Left kidney (tissue), 8 donors: ENCODE measurements around the gene RAB32. TPM values are rescaled to one million over a fixed set of nuclear protein-coding genes. Genes with fewer than 3 reads are reported as not detected.
"Not testable (repeated sequence)": the region's sequence is repeated elsewhere in the genome, so short reads cannot be mapped to it uniquely, and the experiment has no call there.

Experiments used
- DNase-seq: peaks from one replicate; pipeline ENCODE4 v3.0.0-alpha.2; 2013
- long read RNA-seq, 8 donors: transcript quantifications; one replicate each; lab custom pipeline, GENCODE V29; 2026
- polyA plus RNA-seq: library from polyadenylated mRNA; unstranded; fragments of 120-200 nt; gene quantifications from one replicate; pipeline ENCODE4 v1.2.1, GENCODE V29; 2013; ENCODE audit not compliant: insufficient read length

Gene RAB32
- polyA plus RNA-seq = 25.4 TPM
- long read RNA-seq, donor 1, transcript RAB32-201 (3 exons, 1,217 nt) = major isoform, 28 of 28 reads
- long read RNA-seq, donor 1, partial matches to known transcripts = 0 of 28 reads
- long read RNA-seq, donor 1, other reads (novel, unspliced or antisense) = 0 of 28 reads
- long read RNA-seq, donor 2, transcript RAB32-201 (3 exons, 1,217 nt) = major isoform, 17 of 17 reads
- long read RNA-seq, donor 2, partial matches to known transcripts = 0 of 17 reads
- long read RNA-seq, donor 2, other reads (novel, unspliced or antisense) = 0 of 17 reads
- long read RNA-seq, donor 3, transcript RAB32-201 (3 exons, 1,217 nt) = major isoform, 19 of 19 reads
- long read RNA-seq, donor 3, partial matches to known transcripts = 0 of 19 reads
- long read RNA-seq, donor 3, other reads (novel, unspliced or antisense) = 0 of 19 reads
- long read RNA-seq, donor 4, partial matches to known transcripts = 9 of 9 reads
- long read RNA-seq, donor 4, other reads (novel, unspliced or antisense) = 0 of 9 reads
- long read RNA-seq, donor 5, transcript RAB32-201 (3 exons, 1,217 nt) = major isoform, 43 of 82 reads
- long read RNA-seq, donor 5, partial matches to known transcripts = 39 of 82 reads
- long read RNA-seq, donor 5, other reads (novel, unspliced or antisense) = 0 of 82 reads
- long read RNA-seq, donor 6, transcript RAB32-201 (3 exons, 1,217 nt) = major isoform, 35 of 62 reads
- long read RNA-seq, donor 6, partial matches to known transcripts = 27 of 62 reads
- long read RNA-seq, donor 6, other reads (novel, unspliced or antisense) = 0 of 62 reads
- long read RNA-seq, donor 7, transcript RAB32-201 (3 exons, 1,217 nt) = major isoform, 36 of 59 reads
- long read RNA-seq, donor 7, partial matches to known transcripts = 23 of 59 reads
- long read RNA-seq, donor 7, other reads (novel, unspliced or antisense) = 0 of 59 reads
- long read RNA-seq, donor 8, transcript RAB32-201 (3 exons, 1,217 nt) = major isoform, 12 of 12 reads
- long read RNA-seq, donor 8, partial matches to known transcripts = 0 of 12 reads
- long read RNA-seq, donor 8, other reads (novel, unspliced or antisense) = 0 of 12 reads

- peak; percentile 80 for DNase-seq
These were observed at the start of gene RAB32 for GRCh38 chr6:146543211-146543939. TSS of gene RAB32 (plus strand) at chr6:146543833. CDS start at chr6:146543872, 39 bp downstream.

GRCh38 chr6:146498309-146498708 is 45.3 kb upstream of the RAB32 start:
- DNase-seq = no peak

GRCh38 chr6:146503096-146503495 is 40.5 kb upstream of the RAB32 start:
- no peak for DNase-seq

- DNase-seq = no peak
These were observed 28.4 kb upstream of the RAB32 start for GRCh38 chr6:146515212-146515611.

GRCh38 chr6:146526192-146526591 is 17.4 kb upstream of the RAB32 start:
- DNase-seq = no peak

- DNase-seq = no peak
These were observed 10.9 kb upstream of the RAB32 start for GRCh38 chr6:146532702-146533101.

- no peak for DNase-seq
These were observed 787 bp upstream of the RAB32 start for GRCh38 chr6:146542881-146543210.

- DNase-seq = peak; percentile 53
These were observed 445 bp downstream of the RAB32 start for GRCh38 chr6:146543940-146544615.

- no peak for DNase-seq
These were observed 1.1 kb downstream of the RAB32 start for GRCh38 chr6:146544616-146545182.

- DNase-seq = no peak
These were observed 1.9 kb downstream of the RAB32 start for GRCh38 chr6:146545581-146545980.

- DNase-seq = no peak
These were observed 2.9 kb downstream of the RAB32 start for GRCh38 chr6:146546443-146547043.

- DNase-seq = no peak
These were observed 4.3 kb downstream of the RAB32 start for GRCh38 chr6:146547889-146548288.

- DNase-seq = no peak
These were observed 5.3 kb downstream of the RAB32 start for GRCh38 chr6:146548898-146549374.

- no peak for DNase-seq
These were observed 7.3 kb downstream of the RAB32 start for GRCh38 chr6:146550911-146551310.

- no peak for DNase-seq
These were observed 7.9 kb downstream of the RAB32 start for GRCh38 chr6:146551545-146551944.

GRCh38 chr6:146553377-146554135 is 9.9 kb downstream of the RAB32 start:
- no peak for DNase-seq

GRCh38 chr6:146560607-146561006 is 17.0 kb downstream of the RAB32 start:
- no peak for DNase-seq

GRCh38 chr6:146566661-146567060 is 23.0 kb downstream of the RAB32 start:
- not testable (repeated sequence) for DNase-seq

- DNase-seq = not testable (repeated sequence)
These were observed 25.0 kb downstream of the RAB32 start for GRCh38 chr6:146568619-146569018.

GRCh38 chr6:146574211-146574610 is 30.6 kb downstream of the RAB32 start:
- DNase-seq = no peak
